ENCODE data around the gene PDGFB.

DNA sequence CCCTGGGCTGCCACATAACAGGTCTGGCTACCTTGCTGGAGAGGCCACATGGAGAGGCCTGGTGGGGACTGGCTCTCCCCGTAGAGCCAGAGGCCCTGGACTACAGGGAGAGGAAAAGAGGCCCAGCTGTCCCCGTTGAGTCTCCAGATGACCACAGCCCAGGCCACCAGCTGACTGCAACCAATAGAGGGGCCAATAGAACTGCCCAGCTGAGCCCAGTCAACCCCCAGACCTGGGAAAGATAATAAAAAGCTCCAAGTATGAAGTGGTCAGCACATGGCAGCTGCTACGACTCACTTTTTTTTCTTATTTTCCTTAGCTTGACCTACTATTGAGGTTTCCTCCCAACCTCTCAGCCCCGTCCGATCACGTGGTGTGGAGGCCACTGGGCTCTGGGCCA lies 18.4 kb downstream of the PDGFB start:
- no peak for TF ChIP-seq CTCF (conservative IDR thresholded peaks at IDR 0.05; ENCODE audit: low read depth in 2 of 2)
- no peak for TF ChIP-seq POLR2AphosphoS5 (IDR thresholded peaks at IDR 0.05; ENCODE audit: low read depth)
- TF ChIP-seq EZH2 (IDR thresholded peaks at IDR 0.05; ENCODE audit: low read depth, unreplicated experiment), result no peak
- no peak for TF ChIP-seq NANOG (IDR thresholded peaks at IDR 0.05; ENCODE audit: borderline replicate concordance)
- no peak for TF ChIP-seq CREB1 (CRISPR knock-in tag; IDR thresholded peaks at IDR 0.05; ENCODE audit: low read depth)
- no peak for TF ChIP-seq JUNB (IDR thresholded peaks at IDR 0.05; ENCODE audit: unreplicated experiment)
- TF ChIP-seq EZH2phosphoT487 (IDR thresholded peaks at IDR 0.05; ENCODE audit: unreplicated experiment), result no peak
- TF ChIP-seq ZNF114 (CRISPR knock-in tag; IDR thresholded peaks at IDR 0.05), result no peak
- no peak for TF ChIP-seq ETS1 (IDR thresholded peaks at IDR 0.05)

All from GM23338 (cell line).